ENCODE data around the gene CBR4. TPM values are rescaled to one million over a fixed set of nuclear protein-coding genes. Genes with fewer than 3 reads are reported as not detected.

Gene CBR4
- total and polyA plus RNA-seq, 11 donors, result 8.7 to 26.5 (median 20.7) TPM

DNA sequence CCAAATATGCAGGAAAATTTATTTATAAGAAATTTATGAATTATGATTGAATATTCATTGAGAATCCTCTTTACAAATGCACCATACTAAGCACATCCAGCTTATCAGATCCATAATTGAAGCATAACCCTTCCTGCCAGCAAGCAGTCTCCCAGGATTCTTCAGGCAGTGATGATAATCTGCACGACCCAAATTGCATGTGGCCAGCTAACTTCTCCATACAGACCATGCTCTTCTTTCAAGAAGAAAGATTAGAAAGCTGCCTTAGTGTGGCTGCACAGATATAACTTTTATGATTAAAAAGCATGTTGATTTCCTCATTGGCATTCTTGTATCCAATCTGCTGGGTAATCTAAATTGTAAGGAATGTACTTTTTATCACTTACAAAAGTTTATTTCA lies 3.3 kb upstream of the CBR4 start:
- peaks cover 0 to 28% (median 13%) of the 10 kb centered on the region in 12 donors for H3K4me1 ChIP-seq
- no peak overlapping the region for H3K27ac ChIP-seq
- no peaks in the 10 kb centered on the region for H3K27me3 ChIP-seq
- 68 to 81% (median 72%) methylated on average over 1 of the region's 1 CpG for WGBS, 4 donors
- TF ChIP-seq, protein P1, sequence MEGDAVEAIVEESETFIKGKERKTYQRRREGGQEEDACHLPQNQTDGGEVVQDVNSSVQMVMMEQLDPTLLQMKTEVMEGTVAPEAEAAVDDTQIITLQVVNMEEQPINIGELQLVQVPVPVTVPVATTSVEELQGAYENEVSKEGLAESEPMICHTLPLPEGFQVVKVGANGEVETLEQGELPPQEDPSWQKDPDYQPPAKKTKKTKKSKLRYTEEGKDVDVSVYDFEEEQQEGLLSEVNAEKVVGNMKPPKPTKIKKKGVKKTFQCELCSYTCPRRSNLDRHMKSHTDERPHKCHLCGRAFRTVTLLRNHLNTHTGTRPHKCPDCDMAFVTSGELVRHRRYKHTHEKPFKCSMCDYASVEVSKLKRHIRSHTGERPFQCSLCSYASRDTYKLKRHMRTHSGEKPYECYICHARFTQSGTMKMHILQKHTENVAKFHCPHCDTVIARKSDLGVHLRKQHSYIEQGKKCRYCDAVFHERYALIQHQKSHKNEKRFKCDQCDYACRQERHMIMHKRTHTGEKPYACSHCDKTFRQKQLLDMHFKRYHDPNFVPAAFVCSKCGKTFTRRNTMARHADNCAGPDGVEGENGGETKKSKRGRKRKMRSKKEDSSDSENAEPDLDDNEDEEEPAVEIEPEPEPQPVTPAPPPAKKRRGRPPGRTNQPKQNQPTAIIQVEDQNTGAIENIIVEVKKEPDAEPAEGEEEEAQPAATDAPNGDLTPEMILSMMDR (IDR thresholded peaks at IDR 0.05), result no peak
- no peak for TF ChIP-seq POLR2A (IDR thresholded peaks at IDR 0.05)
- intact Hi-C loops (cut with DNase I), result loop anchor here in 3 of 10 donors (5.0 to 10.0 kb wide), 4 partner anchors 131 to 551 kb away; partner anchors contain the start of gene SH3RF1 (in 1 of the 3)
- ATAC-seq (no peak), DNase-seq (no peak)
- H3K36me3 ChIP-seq, result no peaks in the 10 kb centered on the region
- no peaks in the 10 kb centered on the region for H3K9me3 ChIP-seq
- H3K4me3 ChIP-seq, result no peak overlapping the region

DNA sequence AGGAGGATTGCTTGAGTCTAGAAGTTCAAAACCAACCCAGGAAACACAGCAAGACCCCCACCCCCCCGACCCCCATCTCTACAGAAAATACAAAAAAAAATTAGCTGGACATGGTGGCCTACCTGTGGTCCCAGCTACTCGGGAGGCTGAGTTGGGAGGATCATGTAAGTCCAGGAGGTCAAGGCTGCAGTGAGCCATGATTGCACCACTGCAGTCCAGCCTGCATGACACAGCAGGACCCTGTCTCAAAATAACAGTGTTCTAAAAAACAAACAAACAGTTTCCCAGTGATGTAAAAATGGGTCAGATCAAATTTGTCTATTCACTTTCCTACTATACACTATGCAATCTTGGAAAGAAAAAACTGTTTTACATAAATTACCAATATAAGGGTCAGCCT lies 2.0 kb upstream of the CBR4 start:
- Histone ChIP-seq H3K36me3 (no peaks in the 10 kb centered on the region), H3K4me1 (peaks cover 0 to 41% (median 21%) of the 10 kb centered on the region in 12 donors), H3K4me3 (no peak overlapping the region), H3K27me3 (no peaks in the 10 kb centered on the region), H3K9me3 (no peaks in the 10 kb centered on the region), H3K27ac (no peak overlapping the region)
- WGBS, 4 donors, result 68 to 83% (median 80%) methylated on average over 2 of the region's 2 CpGs
- ATAC-seq (no peak), DNase-seq (no peak)
- intact Hi-C loops (cut with DNase I), result loop anchor here in 3 of 10 donors (5.0 to 10.0 kb wide), 4 partner anchors 133 to 553 kb away; partner anchors contain the start of gene SH3RF1 (in 1 of the 3)
- TF ChIP-seq, protein P1 (IDR thresholded peaks at IDR 0.05), result no peak
- TF ChIP-seq POLR2A (IDR thresholded peaks at IDR 0.05), result no peak

DNA sequence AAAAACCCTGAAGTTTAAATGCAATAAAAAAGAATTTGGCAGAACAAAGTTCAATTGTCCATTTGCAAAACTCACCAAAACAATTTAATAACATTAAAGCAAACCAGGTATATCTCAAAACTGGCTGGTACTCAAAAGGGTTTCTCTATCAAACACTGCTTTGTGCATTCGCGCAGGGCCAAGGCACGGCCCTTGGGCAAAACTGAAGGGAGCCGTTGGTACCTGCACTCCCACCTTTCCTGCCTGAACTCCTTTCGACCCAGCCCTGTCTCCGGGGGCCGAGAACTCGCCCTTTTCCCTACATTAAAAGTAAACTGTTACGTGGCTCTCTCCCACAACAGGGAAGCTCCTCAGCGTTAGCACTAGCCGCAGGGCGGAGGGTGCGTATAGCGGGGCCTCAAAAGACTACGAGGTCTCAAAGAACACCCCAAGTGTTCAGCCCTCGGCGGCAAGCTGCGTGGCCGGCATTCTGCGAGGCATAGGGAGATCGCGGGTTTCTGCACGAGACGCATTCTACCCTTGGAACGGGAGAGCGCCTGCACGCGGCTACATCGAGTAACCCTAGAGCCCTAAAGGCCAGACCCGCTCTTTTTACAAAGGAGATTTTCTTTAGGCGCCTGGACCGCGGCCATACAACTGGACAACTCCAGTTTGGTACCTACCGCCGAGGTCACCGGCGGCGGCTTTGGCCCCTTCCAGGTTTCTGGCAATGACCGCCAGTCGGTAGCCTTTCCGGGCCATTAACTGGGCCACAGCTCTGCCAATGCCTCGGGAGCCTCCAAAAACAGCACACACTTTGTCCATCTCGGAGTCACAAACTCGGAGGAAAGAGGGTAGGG lies 550 bp downstream of the CBR4 start:
- ATAC-seq, result peak; percentile 52 to 74 (median 69)
- peak overlapping the region; percentile 76 to 98 (median 94) for H3K27ac ChIP-seq
- H3K36me3 ChIP-seq, result peaks cover 0 to 22% (median 11%) of the 10 kb centered on the region in 9 donors
- no peaks in the 10 kb centered on the region for H3K27me3 ChIP-seq
- peak; percentile 66 to 82 (median 75) for DNase-seq
- no peaks in the 10 kb centered on the region for H3K9me3 ChIP-seq
- TF ChIP-seq, protein P1 (IDR thresholded peaks at IDR 0.05), result peak in 3 of 12 donors; percentile 23 to 33 (median 33)
- no peak for TF ChIP-seq POLR2A (IDR thresholded peaks at IDR 0.05)
- peak overlapping the region; percentile 49 to 89 (median 74) for H3K4me3 ChIP-seq
- peaks cover 0 to 41% (median 28%) of the 10 kb centered on the region in 12 donors for H3K4me1 ChIP-seq
- 0 to 1% (median 1%) methylated on average over 40 to 44 of the region's 44 CpGs for WGBS, 4 donors
- intact Hi-C loops (cut with DNase I), result loop anchor here in 8 of 10 donors (5.0 to 10.0 kb wide), 8 partner anchors 85 to 555 kb away; partner anchors contain the start of gene SH3RF1 (in 2 of the 8)

DNA sequence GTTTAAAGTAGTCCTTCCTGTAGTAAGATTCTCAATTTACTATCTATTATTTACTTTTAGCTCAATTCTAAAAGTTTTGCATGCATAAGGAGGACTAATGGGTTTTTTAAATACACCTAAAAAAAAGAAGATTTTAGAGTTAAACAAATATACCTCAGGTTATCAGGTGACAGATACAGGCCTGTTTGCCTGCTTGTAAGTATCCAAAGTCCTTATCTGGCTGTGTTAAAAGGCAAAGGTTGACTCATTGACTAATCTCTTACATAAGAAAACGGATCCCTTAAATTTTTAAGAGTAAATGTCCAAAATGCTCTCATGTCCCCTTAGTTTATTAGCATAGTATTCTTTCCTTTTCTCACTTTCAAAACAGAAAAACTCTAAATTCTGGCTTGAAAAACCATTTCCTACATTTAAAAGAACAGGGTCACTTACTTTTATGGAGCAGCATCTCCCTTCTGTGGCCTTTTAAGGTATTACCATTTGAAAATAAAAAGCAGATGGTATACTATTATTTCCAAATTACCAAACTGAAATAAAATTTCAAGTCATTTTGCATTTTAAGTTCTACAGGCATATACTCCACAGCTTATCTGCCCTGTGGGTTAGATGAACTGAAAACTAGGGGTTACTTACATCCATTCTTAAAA lies 4.5 kb downstream of the CBR4 start:
- Histone ChIP-seq H3K9me3 (no peaks in the 10 kb centered on the region), H3K36me3 (peaks cover 0 to 60% (median 47%) of the 10 kb centered on the region in 9 donors), H3K4me3 (no peak overlapping the region), H3K4me1 (peaks cover 0 to 42% (median 26%) of the 10 kb centered on the region in 12 donors), H3K27ac (peak overlapping the region in 1 of 12 donors; percentile 14), H3K27me3 (no peaks in the 10 kb centered on the region)
- no peak for TF ChIP-seq POLR2A (IDR thresholded peaks at IDR 0.05)
- TF ChIP-seq, protein P1 (IDR thresholded peaks at IDR 0.05), result peak in 10 of 12 donors; percentile 8 to 46 (median 32)
- 44 to 56% (median 49%) methylated on average over 1 of the region's 1 CpG for WGBS, 4 donors
- DNase-seq (no peak), ATAC-seq (no peak)
- intact Hi-C loops (cut with DNase I), result loop anchor here in 8 of 10 donors (5.0 to 10.0 kb wide), 6 partner anchors 81 to 482 kb away; partner anchors contain the start of gene SH3RF1 (in 1 of the 8)

Data from heart left ventricle (tissue), 16 donors.